NCI-H2196 treated with DMSO at 0.1 percent for 48 hours (cell line): ENCODE results near the gene TRMT11.
"Not testable (repeated sequence)": the region's sequence is repeated elsewhere in the genome, so short reads cannot be mapped to it uniquely, and the experiment has no call there.

Experiments used
- DNase-seq: peaks from one replicate; lab custom pipeline; 2025; ENCODE audit not compliant: unreplicated experiment; lab: John Stamatoyannopoulos, UW

Gene TRMT11

GRCh38 chr6:126041516-126041915, 55.2 kb downstream of the TRMT11 start:
- DNase-seq: no peak

- no peak for DNase-seq
Measured at GRCh38 chr6:126042001-126042419, 55.7 kb downstream of the TRMT11 start.

GRCh38 chr6:126047648-126048047, 61.3 kb downstream of the TRMT11 start:
- DNase-seq: no peak

DNA sequence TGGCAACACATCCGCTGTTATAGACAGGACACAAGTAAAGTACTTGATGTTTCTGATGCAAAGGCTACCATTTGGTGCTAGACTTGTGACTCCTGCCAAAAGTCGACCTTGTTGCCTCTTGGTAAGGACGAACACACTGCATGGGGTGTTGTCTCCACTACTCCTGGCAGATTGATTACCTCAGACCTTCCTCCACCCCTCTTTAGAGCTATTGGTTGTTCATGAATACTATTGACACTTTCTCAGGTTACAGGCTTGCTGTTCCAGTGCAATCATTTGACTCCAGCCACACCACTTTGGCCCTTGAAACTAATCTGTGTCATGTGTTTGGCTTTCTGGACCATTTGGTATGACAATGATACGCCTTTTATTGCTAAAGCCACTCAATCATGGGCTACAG, 62.3 kb downstream of the TRMT11 start:
- DNase-seq: no peak

GRCh38 chr6:126050795-126051194, 64.5 kb downstream of the TRMT11 start:
- DNase-seq: no peak

DNA sequence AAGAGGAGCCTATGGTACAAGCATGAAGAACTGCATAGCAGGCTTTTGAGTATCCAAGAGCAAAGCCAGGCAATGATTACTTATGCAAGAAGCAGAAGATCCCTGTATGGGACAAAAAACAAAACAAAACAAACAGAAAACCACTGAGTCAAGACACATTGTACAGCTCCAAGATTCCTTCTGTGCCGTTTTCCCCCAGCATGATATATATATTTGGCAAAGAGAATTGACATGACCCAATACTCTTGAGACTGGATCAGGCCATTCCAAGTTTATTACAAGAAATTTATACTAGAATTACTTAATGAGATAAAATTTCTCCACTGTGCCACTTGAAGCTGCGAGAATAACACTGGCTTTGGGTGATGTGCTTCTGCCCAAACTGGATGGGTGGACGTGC, 65.5 kb downstream of the TRMT11 start:
- no peak for DNase-seq

DNA sequence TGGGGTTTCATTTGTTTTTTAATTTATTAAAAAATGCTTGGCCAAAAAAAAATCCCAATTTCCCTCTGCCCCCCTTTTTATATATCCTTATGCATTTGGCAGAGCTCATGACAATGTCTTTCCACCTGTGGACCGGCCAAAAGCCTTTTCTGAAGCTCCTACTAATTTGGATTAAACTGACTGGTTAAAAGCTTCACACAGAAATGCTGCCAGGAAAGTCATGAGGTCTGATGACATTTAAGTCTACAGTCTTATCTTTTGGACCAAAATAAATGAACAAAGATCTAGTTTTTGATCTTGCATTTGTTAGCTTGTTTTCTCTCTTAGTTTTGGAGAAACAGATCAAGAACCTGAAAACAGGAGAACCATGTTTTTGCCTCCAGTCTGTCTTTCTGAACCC, 66.1 kb downstream of the TRMT11 start:
- DNase-seq: no peak

DNA sequence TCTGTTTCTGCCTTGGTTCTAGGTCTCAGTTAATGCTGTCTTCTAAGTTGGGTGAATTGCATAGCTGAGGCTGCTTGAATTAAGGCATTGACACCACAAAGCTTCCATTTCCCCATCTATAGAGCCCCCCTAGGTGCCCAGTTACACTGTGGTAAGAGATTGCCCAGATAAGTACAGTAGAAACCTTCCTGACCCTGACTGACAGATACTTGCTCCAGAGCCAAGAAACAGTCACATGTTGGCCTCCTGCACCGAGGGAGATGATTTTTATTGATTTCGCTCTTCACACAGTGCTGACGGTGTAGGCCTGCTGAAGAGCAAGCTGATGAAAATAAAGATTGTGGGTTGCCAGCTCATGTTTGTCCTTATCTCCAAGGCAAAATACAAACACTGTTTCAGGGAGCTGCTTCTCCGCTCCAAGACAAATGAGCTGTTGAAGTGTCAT, 67.9 kb downstream of the TRMT11 start:
- DNase-seq: no peak

DNA sequence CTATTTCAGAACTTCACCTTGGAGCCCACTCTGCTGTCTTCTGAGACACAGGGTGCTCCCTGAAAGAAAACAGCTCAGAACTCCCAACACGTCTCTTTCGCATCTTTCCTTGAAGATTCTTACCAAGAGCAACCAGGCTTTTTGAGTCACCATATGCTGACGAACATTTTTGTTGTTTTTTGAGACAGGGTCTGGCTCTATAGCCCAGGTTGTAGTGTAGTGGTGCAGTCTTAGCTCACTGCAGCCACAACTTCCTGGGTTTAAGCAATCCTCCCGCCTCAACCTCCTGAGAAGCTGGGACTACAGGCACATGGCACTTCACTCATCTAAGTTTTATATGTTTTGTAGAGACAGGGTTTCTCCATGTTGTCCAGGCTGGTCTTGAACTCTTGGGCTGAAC, 68.5 kb downstream of the TRMT11 start:
- DNase-seq: no peak

GRCh38 chr6:126055449-126055848, 69.1 kb downstream of the TRMT11 start:
- DNase-seq: no peak

DNA sequence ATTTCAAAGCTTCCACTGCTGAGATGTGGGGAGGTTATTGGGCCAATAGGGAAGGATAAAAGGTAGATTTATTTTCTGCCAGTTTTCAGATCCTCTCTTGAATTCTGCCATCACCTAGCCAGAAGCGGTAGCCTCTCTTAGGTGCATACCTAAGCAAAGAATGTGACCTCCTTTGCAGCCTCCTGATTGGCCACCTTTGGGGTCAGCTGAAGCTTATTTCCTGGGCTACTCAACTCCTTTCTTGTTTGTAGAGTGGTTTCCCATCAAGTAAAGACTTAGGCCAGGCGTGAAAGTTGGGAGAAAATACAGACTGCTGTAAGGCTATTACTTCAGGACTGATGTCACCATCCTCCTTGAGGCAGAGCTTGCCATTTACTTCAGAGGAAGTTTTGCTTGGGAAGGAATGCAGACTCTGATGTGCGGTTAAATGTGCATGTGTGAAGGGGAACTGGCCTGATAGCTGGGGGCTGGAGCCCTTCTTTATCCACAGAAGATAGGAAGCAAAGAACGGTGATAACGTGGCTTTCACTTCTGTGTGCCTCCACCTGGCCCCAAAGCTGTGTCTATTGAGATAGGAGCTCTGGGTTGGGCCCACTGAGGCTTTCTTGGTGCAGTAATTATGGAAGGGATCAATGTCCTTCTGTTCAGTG, 70.1 kb downstream of the TRMT11 start:
- no peak for DNase-seq

DNA sequence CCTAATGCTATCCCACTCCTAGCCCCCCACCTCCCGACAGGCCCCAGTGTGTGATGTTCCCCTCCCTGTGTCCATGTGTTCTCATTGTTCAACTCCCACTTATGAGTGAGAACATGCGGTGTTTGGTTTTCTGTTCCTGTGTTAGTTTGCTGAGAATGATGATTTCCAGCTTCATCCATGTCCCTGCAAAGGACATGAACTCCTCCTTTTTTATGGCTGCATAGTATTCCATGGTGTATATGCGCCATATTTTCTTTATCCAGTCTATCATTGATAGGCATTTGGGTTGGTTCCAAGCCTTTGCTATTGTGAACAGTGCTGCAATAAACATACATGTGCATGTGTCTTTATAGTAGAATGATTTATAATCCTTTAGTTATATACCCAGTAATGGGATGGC, 71.7 kb downstream of the TRMT11 start:
- not testable (repeated sequence) for DNase-seq

DNA sequence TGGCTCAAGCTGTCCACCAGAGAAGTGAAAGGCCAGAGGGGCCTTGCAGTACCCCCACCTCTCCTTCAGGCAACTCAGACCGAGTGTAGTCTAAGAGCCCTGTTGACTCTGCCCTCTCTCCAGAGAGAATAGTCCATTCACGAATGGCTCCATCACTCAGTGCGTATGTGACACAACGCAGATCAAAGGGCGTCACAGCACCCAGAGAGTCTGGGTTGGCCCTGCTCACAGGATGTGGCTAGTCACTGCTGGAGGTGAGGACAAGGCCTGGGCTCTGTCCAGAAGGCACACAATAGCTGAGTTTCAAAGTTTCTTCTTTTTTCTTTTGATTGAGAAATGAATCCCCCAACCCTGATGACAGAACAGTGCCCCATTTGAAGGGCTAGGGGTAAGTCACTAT, 74.1 kb downstream of the TRMT11 start:
- no peak for DNase-seq

GRCh38 chr6:126063512-126064146, 77.3 kb downstream of the TRMT11 start:
- no peak for DNase-seq

DNA sequence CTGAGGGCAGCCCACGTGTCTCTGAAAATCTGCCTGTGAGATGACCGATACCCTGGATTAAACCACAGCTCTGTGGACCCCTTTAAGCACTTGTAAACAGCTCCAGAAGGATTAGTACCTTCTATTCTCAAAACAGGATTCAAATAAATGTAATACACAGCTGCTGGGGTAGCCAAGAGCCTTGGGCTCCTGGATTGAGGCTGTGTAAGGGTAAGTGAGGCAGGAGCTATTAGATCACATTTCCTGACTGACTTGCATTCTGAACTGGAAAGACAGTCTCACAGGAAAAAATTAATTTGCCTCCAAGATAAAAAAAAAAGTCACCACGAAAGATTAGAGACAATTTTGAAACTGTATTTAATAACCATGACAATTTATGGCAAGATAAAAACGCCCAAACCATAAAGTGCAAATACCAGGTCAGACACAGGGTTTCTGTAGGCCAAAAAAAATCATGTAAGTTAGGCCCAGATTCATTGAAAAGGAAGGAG, 78.0 kb downstream of the TRMT11 start:
- no peak for DNase-seq

- no peak for DNase-seq
Measured at GRCh38 chr6:126064748-126065401, 78.5 kb downstream of the TRMT11 start.

- no peak for DNase-seq
Measured at GRCh38 chr6:126066053-126067048, 80.0 kb downstream of the TRMT11 start.

DNA sequence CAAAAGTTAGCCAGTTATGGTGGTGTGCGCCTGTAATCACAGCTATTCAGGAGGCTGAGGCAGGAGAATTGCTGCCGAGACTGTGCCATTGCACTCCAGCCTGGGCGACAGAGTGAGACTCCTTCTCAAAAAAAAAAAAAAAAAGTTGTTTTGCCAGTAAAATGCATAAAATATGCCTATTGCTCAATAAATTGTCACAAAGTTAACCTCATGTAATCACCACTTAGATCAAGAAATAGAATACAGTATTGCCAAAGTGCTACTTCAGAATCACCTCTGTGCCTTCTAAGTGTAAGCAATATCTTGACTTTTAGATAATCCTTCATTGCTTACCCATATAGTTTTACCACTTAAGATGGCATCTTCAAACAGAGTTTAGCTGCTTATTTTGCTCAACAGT, 80.7 kb downstream of the TRMT11 start:
- DNase-seq: no peak

DNA sequence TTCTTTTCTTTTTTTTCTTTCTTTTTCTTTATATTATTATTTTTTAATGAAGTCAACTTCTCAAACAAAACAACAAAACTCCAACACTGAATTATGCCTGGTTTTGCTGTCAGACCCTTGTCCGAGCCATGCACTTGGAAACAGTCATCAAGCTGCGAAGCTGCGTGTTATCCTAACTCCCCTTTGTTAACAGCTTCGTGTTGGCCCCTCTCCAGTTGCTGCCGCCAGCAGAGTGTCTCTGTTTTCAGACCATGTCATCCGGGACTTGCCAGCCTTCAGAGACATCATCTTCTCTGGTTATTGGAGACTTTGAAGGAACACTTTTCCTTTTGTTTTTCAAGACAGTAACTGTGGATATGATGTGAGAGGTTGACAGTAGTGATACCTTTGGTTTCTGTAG, 83.1 kb downstream of the TRMT11 start:
- DNase-seq: no peak

DNA sequence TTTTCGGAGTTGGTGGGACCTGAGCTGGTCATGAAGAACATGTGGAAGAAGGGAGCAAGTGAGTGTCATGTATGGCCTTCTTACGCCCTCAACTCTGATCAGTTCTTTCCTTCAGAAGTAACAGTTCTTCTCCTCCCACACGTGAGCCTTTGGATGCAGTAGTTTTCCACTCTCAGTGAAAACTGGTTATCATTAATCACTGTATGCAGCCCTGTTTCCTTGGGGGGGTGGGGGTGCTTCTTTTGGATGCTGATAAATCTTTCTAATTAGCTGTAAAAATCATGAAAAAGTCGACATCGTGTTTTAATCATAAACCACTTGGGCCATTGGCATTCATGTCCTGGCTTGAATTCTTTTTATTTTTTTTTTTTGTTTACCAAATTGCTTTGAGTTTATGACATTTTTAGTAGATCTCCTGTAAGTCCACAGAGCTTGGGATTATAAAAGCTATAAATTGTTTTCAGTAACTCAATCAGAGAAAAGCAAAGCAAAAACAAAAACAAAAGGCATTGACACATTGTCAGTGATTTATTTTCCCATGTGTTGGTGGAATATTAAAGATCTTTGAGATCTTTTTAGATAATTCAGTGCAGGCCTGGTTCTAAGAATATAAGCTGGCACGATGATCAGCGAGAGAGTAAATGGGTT, 84.8 kb downstream of the TRMT11 start:
- no peak for DNase-seq

- no peak for DNase-seq
Measured at GRCh38 chr6:126072172-126072571, 85.8 kb downstream of the TRMT11 start.
